GM19467 (cell line): Measurements from ENCODE around the gene PLXNA2.

Source experiments
- ATAC-seq: cut with Tn5 transposase; IDR thresholded peaks from one replicate; pipeline ENCODE4 v1.9.1; 2021; ENCODE audit warnings: mild to moderate bottlenecking, moderate library complexity; ENCODE audit not compliant: unreplicated experiment

Gene PLXNA2

GRCh38 chr1:208004851-208005250 is 239.3 kb downstream of the PLXNA2 start:
- ATAC-seq, result no peak

- ATAC-seq, result no peak
Observed at GRCh38 chr1:208003241-208003640, 240.9 kb downstream of the PLXNA2 start.

DNA sequence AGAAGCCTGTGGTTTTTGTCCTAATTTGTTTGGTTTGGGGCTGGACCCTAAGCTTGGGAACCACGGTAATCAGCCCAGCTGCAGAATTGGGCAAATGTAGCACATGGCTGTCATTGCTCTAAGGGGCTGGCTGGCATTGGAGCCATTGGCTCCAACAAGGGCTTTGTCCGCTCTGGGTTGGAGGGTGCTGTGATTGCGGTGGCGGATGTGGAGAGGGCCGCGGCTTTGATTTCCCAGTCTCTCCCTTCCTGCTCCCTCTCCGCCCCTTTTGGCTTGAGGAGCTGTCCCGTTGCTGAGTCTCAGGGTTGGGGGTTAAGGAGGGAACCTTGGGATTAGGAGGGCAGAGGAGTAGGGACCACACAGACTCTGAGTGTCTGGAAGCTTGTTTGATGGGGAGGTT is 241.5 kb downstream of the PLXNA2 start:
- ATAC-seq, result no peak

DNA sequence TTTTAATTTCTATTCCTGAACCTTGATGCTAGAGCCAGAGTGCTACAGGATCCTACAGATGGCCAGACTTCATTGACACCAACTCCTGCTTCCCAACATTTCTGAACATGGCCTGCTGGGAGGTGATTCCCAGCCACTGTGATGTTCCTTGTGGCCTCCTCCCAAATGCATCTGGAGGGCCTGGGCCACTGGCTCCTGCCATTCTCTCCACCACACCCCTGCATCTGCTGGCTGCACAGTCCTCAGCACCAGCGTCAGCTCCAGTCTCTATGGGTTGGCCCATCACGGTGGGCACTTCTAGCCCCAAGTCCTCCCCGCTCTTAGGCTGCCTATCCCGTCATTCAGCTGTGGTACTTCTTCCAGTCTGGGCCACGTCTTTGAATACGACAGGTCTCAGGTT is 242.1 kb downstream of the PLXNA2 start:
- ATAC-seq, result no peak

- no peak for ATAC-seq
Observed at GRCh38 chr1:208000504-208000903, 243.7 kb downstream of the PLXNA2 start.

DNA sequence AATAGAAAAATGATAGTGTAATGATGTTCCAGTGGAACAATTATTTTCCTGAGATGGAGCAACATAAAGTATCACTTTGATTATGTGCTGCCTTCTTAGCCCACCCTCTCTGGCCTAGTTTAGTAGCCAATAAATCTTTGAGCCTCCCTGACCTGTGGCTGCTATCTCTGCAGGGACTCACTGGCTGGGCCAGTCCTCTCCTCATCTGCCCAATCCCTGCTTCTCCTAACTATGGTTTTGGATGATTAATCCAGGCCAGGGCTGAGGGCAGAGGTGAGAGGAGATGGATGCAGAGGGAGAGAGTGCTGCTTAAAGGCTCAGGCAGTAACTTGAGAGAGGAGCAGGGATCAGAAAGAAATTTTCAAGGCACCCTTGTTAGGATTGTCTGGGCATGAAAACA is 244.2 kb downstream of the PLXNA2 start:
- ATAC-seq, result no peak

GRCh38 chr1:207999274-207999915 is 244.8 kb downstream of the PLXNA2 start:
- ATAC-seq, result no peak

DNA sequence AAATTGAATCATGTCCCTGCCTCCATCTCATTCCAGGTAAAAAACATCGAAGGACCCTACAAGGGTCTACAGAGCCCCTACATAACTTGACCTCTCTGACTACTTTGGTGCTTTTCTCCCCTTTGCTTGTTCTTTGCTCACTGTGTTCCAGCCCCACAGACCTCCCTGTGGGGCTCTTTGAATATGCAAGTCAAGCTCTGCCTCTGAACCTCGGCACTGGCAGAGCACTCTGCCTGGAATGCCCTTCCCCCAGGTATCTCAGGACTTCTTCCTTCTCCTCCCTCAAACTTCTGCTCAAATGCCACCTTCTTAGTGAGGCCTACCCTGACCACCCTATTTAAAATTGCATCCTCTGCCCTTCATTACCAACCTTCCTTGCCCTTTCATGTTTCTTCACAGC is 245.5 kb downstream of the PLXNA2 start:
- no peak for ATAC-seq

GRCh38 chr1:207997486-207998268 is 246.5 kb downstream of the PLXNA2 start:
- peak; percentile 82 for ATAC-seq

DNA sequence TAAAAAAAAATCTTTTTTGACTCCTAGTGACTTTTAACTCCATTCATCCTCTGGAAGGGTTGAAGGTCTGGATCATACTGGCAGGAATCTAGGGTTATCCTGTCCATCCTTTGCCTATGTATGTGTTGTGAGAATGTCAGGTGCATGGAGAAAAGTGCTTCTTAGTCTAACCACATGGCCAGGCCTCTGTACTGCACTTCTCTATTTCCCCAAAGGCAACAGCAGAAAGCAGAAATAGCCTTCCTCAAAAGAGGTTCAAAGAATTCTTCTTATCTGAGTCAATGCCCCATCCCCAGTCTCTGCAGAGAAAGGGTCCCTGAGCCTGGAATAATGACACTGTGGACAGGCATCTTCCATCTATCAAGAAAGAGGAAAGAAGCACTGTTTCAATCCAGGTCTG is 247.5 kb downstream of the PLXNA2 start:
- ATAC-seq, result no peak

DNA sequence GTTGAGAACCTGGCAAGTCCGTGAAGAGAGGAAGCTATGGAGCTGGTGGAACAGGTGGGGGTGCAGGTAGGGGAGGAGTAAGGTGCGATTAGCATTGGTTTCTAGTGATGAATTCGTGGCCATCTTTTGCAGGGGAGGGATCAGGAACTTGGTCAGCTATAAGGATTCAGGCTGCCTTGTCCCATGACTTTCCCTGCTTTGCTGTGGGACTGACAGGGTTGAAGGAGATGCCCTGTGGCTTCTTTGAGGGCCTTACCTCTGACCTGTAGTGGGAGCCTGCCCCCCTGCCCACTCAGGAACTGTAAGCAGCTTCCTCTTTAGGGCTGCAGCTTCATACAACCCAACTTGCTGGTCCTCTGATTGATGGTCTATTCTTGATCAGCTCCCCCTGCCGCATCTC is 248.6 kb downstream of the PLXNA2 start:
- ATAC-seq, result no peak

DNA sequence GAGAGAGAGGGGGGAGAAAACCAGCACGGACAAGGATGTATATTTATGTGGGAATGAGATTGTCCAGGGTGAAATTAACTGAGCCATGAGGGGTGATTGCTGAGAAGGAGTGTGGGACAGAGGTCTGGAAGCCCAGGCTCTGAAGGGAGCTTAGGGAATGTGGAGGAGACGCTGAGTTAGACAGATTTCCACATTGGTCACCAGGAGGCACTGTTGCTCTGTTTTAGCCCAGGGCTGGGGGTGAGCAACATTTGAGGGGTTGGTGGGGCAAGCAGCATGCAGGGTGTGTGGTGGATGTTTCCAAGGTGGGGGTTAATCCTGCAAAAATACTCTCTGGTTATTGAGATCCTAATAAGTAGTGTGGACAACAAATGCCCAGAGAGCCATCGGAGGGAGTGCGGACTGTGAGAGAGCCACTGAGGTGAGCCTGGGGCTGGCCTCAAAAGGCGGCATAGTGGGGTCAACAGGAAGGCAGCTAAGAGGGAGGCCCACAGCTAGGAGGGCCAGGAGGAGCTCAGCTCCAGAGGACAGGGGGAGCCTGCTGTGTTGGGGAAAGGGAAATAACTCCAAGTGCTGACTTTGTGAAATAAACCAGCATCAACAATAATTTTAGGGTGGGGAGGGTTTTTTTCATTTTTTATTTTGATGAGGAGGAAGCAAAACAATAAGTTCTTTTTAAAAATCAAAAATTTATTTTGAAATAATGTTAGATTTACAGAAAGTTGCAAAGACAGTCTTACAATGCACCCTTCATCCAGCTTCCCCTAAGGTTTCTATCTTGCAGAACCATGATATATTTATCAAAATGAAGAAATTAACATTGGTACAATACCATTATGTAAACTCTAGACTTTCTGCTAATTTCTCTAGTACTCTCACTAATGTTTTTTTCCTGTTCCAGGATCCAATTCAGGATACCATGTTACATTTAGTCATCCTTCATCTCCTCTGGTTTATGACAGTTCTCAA is 250.4 kb downstream of the PLXNA2 start:
- ATAC-seq, result no peak

GRCh38 chr1:207992677-207993236 is 251.4 kb downstream of the PLXNA2 start:
- ATAC-seq, result no peak

- ATAC-seq, result no peak
Observed at GRCh38 chr1:207991583-207992026, 252.6 kb downstream of the PLXNA2 start.

DNA sequence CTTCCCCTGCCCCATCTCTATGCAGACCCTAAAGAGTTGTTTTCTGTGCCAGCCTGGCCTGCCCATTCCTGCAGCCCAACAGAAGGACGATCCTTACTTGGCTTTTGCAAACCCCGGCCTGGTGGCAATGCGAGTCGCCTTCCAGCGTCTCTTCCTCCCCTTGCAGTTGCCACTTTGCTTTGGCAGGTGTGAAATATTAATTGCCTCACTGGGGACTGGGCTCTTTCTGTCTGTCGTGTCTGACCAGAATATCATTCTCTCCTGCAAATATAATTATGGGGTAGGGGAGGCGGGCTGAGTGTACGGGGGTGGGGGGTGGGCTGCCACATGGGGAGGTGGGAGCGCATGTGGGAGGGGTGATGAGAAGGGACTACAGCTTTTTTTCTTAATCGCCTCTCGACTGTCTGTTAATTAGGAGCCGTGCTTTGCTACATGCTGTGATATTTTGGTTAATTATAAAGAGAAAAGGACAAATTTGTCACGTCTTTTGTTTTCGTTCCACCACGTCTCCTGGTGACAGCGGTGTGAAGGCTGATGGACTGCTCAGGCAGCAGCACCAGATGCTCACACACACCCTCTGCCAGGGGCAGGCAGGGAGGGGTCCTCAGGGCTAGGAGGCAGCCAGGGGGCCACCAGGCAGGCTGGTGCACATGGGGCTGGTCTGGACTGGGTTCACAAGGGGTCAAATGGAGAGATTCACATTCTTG is 253.2 kb downstream of the PLXNA2 start:
- ATAC-seq, result no peak

DNA sequence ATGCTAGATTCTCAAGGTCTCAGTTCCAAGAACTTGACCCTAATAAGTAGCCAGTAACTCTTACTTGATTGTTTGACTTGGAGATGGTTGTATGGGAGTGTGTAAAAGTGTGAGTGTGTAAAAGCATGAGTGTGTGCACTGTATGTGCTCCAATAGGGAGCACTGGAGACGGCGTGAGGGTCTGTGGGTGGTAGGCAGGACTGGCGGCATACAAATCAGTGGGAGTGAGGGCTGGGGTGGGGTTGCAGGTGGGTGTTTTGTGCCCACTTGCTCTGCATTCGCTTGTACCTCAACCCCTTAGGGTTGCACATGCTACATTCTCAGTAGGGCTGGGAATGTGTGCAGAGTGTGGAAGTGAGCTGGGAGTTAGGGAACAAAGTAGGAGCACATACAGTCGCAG is 253.7 kb downstream of the PLXNA2 start:
- no peak for ATAC-seq

GRCh38 chr1:207988326-207989165 is 255.6 kb downstream of the PLXNA2 start:
- ATAC-seq, result no peak

GRCh38 chr1:207987164-207987563 is 257.0 kb downstream of the PLXNA2 start:
- ATAC-seq, result no peak

DNA sequence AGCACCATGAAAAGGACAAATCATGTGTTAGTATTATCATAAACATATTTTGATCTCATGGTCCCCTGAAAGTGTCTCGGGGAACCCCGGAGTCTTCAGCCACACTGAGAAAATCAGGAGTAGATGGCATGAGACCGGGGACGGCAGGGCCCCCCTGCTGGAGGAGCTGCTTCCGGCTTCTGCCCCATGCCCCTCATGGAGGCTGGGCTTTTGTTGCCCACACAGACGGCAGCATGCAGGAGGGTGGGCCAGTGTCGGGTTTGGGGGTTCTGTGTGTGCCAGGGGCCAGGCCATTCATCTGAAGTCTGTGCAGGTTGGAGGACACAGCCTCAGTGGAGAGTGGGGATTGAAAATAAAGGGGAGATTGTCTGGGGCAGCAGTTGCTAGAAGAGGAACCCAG is 258.2 kb downstream of the PLXNA2 start:
- no peak for ATAC-seq
